Neural cell (in vitro differentiated cells): Measurements from ENCODE around the gene AMBP. TPM values are rescaled to one million over a fixed set of nuclear protein-coding genes. Genes with fewer than 3 reads are reported as not detected.

Source experiments
- H2AFZ ChIP-seq: fragments of 200-600, 300-800 bp; sonication (generic), shearing (Covaris generic); 2 replicates; pipeline ENCODE4 v1.6.0; 2014; ENCODE audit warnings: low read depth, mild to moderate bottlenecking, antibody characterized with exemption, low read length, moderate library complexity
- H3F3A ChIP-seq: fragments of 200-600 bp; shearing (Covaris generic); 2 replicates; pipeline ENCODE4 v1.6.1; 2016; ENCODE audit warnings: mild to moderate bottlenecking, moderate library complexity, mixed read lengths, antibody characterized with exemption, low read length; ENCODE audit not compliant: insufficient read depth, poor library complexity, severe bottlenecking
- H3K27ac ChIP-seq: fragments of 200-600, 300-800 bp; sonication (generic), shearing (Covaris generic); 2 replicates; pipeline ENCODE4 v1.5.1; 2014; ENCODE audit warnings: mild to moderate bottlenecking, low read length, moderate library complexity
- H3K27me3 ChIP-seq: fragments of 300-800, 200-600 bp; sonication (generic), shearing (Covaris generic); 2 replicates; pipeline ENCODE4 v1.6.0; 2014; ENCODE audit warnings: mild to moderate bottlenecking, low read depth, low read length, moderate library complexity; ENCODE audit not compliant: insufficient read depth
- H3K36me3 ChIP-seq: fragments of 300-800, 200-600 bp; sonication (generic), shearing (Covaris generic); 2 replicates; pipeline ENCODE4 v1.5.1; 2014; ENCODE audit warnings: mild to moderate bottlenecking, antibody characterized with exemption, low read length, moderate library complexity; ENCODE audit not compliant: insufficient read depth
- H3K4me2 ChIP-seq: fragments of 300-800, 200-600 bp; sonication (generic), shearing (Covaris generic); 2 replicates; pipeline ENCODE4 v1.6.0; 2014; ENCODE audit warnings: mild to moderate bottlenecking, low read length
- H3K4me3 ChIP-seq: fragments of 300-800, 200-600 bp; sonication (generic), shearing (Covaris generic); 2 replicates; pipeline ENCODE4 v1.5.1; 2014; ENCODE audit warnings: mild to moderate bottlenecking, low read length, moderate library complexity
- H3K79me2 ChIP-seq: fragments of 200-600 bp; shearing (Covaris generic); replicated peaks from 2 replicates; pipeline ENCODE4 v1.6.0; 2014; ENCODE audit warnings: mild to moderate bottlenecking, low read length, moderate library complexity; ENCODE audit not compliant: insufficient read depth
- H3K9ac ChIP-seq: fragments of 300-800, 200-600 bp; sonication (generic), shearing (Covaris generic); 2 replicates; pipeline ENCODE4 v1.6.1; 2016; ENCODE audit warnings: mild to moderate bottlenecking, low read length, mixed read lengths
- H3K9me2 ChIP-seq: fragments of 200-600 bp; shearing (Covaris generic); 2 replicates; pipeline ENCODE4 v1.6.1; 2016; ENCODE audit warnings: mild to moderate bottlenecking, low read length, mixed read lengths; ENCODE audit not compliant: insufficient read depth
- H3K9me3 ChIP-seq: fragments of 200-600, 300-800 bp; sonication (generic), shearing (Covaris generic); 2 replicates; pipeline ENCODE4 v1.6.1; 2016; ENCODE audit warnings: mild to moderate bottlenecking, mixed run types, low read length, moderate library complexity, mixed read lengths
- H4K20me1 ChIP-seq: fragments of 200-600 bp; shearing (Covaris generic); 2 replicates; pipeline ENCODE4 v1.6.1; 2016; ENCODE audit warnings: mild to moderate bottlenecking, mixed run types; ENCODE audit not compliant: insufficient read depth
- CTCF ChIP-seq: fragments of 450-650 bp; IDR thresholded peaks from 2 replicates; pipeline ENCODE4 v1.5.1; 2014; ENCODE audit warnings: antibody characterized with exemption, mild to moderate bottlenecking, moderate library complexity; ENCODE audit not compliant: poor library complexity, severe bottlenecking
- EP300 ChIP-seq: fragments of 450-650 bp; conservative IDR thresholded peaks from 2 replicates; pipeline ENCODE4 v1.6.1; 2014; ENCODE audit warnings: antibody characterized with exemption, mild to moderate bottlenecking, moderate library complexity; ENCODE audit not compliant: poor library complexity, severe bottlenecking
- EZH2 ChIP-seq: fragments of 200-600, 300-800 bp; shearing (Covaris generic), sonication (generic); IDR thresholded peaks from 2 replicates; pipeline ENCODE4 v1.6.1; 2014; ENCODE audit warnings: antibody characterized with exemption, low read length, borderline replicate concordance, mild to moderate bottlenecking; ENCODE audit not compliant: insufficient read depth, poor library complexity, severe bottlenecking
- MXI1 ChIP-seq: fragments of 450-650 bp; conservative IDR thresholded peaks from 2 replicates; pipeline ENCODE4 v1.6.1; 2014; ENCODE audit warnings: antibody characterized with exemption, mild to moderate bottlenecking; ENCODE audit not compliant: poor library complexity, severe bottlenecking
- POLR2AphosphoS5 ChIP-seq: IDR thresholded peaks from 2 replicates; pipeline ENCODE4 v1.6.1; 2012
- RAD21 ChIP-seq: fragments of 450-650 bp; conservative IDR thresholded peaks from 2 replicates; pipeline ENCODE4 v1.6.1; 2014; ENCODE audit warnings: antibody characterized with exemption, mild to moderate bottlenecking, moderate library complexity
- REST ChIP-seq: IDR thresholded peaks from 2 replicates; pipeline ENCODE4 v1.6.1; 2012; ENCODE audit warnings: borderline replicate concordance
- SMC3 ChIP-seq: fragments of 450-650 bp; conservative IDR thresholded peaks from 2 replicates; pipeline ENCODE4 v1.6.1; 2014; ENCODE audit warnings: antibody characterized with exemption, mild to moderate bottlenecking, moderate library complexity; ENCODE audit not compliant: poor library complexity
- TAF1 ChIP-seq: IDR thresholded peaks from 2 replicates; pipeline ENCODE4 v1.6.1; 2012; ENCODE audit warnings: low read depth
- polyA plus RNA-seq: library from polyadenylated mRNA; depleted of rRNA; stranded (reverse); fragments of >200 nt; gene quantifications from 2 replicates; pipeline ENCODE4 v1.2.3, GENCODE V29; 2014

The AMBP gene
- polyA plus RNA-seq, 1 donor from 2014 or later, result not detected

GRCh38 chr9:114117996-114118830, 40.1 kb upstream of the AMBP start:
- no peaks in the 10 kb centered on the region for H4K20me1 ChIP-seq
- H3K4me2 ChIP-seq, result no peak overlapping the region
- no peaks in the 10 kb centered on the region for H3K9me3 ChIP-seq
- no peaks in the 10 kb centered on the region for H3K9me2 ChIP-seq
- H3K27ac ChIP-seq, result no peak overlapping the region
- no peak overlapping the region for H3K4me3 ChIP-seq
- H3K79me2 ChIP-seq, result no peaks in the 10 kb centered on the region
- TF ChIP-seq CTCF (no peak), POLR2AphosphoS5 (no peak), EZH2 (no peak), RAD21 (no peak), EP300 (no peak)
- no peaks in the 10 kb centered on the region for H3K36me3 ChIP-seq
- no peaks in the 10 kb centered on the region for H3F3A ChIP-seq
- H2AFZ ChIP-seq, result no peak overlapping the region
- no peaks in the 10 kb centered on the region for H3K27me3 ChIP-seq
- H3K9ac ChIP-seq, result no peak overlapping the region

GRCh38 chr9:114117614-114117995, 39.5 kb upstream of the AMBP start:
- Histone ChIP-seq H3K4me3 (no peak overlapping the region), H3K9ac (no peak overlapping the region), H3K4me2 (no peak overlapping the region), H3F3A (no peaks in the 10 kb centered on the region), H3K36me3 (no peaks in the 10 kb centered on the region), H3K27ac (no peak overlapping the region), H3K27me3 (no peaks in the 10 kb centered on the region), H3K9me3 (no peaks in the 10 kb centered on the region), H3K9me2 (no peaks in the 10 kb centered on the region), H4K20me1 (no peaks in the 10 kb centered on the region), H2AFZ (no peak overlapping the region), H3K79me2 (no peaks in the 10 kb centered on the region)
- TF ChIP-seq REST (no peak), EP300 (no peak), RAD21 (no peak), MXI1 (no peak), POLR2AphosphoS5 (no peak), CTCF (no peak), SMC3 (no peak), EZH2 (no peak), TAF1 (no peak)
